ENCODE data around the gene ZNF117. TPM values are rescaled to one million over a fixed set of nuclear protein-coding genes. Genes with fewer than 3 reads are reported as not detected.

ZNF117 gene
- 3.0 TPM for polyA plus RNA-seq (2012; ENCODE audit: insufficient read length, low read depth)

DNA sequence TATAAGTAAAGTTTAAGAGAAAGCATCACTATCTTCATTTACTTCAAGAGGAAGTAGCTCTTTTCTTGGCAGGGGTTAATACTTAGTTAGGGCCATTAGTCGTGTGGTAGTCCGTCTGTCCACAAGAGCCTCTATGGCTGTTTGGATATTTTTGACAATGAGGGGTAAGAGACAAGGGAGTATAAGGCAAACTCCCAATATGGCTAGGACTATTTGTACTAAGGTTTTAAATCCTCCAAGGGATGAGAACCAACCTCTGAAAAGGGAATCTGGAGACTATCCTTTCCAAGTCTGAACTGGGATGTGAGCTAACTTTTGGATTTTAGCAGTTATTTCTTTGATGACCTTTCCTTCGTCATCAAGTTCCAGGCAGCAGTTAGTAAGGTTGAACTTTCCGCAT, at the start of gene ZNF117:
Gene ZNF117, minus strand, starts transcription at position 101 of the 400 bp plus-strand sequence.
- TF ChIP-seq REST (IDR thresholded peaks at IDR 0.05; ENCODE audit: insufficient read depth in 1 of 2, low read depth in 2 of 2, low read length in 2 of 2) (no peak), POLR2AphosphoS5 (IDR thresholded peaks at IDR 0.05; ENCODE audit: low read depth, low read length) (no peak), TAF1 (IDR thresholded peaks at IDR 0.05; ENCODE audit: borderline replicate concordance, insufficient read depth, low read length) (no peak), SIN3A (IDR thresholded peaks at IDR 0.05; ENCODE audit: borderline replicate concordance, insufficient read depth, low read length) (no peak), FOXP2 (optimal IDR thresholded peaks at IDR 0.05; ENCODE audit: borderline replicate concordance, extremely low read depth, extremely low read length, insufficient read depth) (no peak)

GRCh38 chr7:65038767-65039166, 47.9 kb upstream of the ZNF117 start:
- 0 out of 2 replicates have a peak, but pooled peaks have one; percentile 22 for TF ChIP-seq SIN3A (IDR thresholded peaks at IDR 0.05; ENCODE audit: borderline replicate concordance, insufficient read depth, low read length)

DNA sequence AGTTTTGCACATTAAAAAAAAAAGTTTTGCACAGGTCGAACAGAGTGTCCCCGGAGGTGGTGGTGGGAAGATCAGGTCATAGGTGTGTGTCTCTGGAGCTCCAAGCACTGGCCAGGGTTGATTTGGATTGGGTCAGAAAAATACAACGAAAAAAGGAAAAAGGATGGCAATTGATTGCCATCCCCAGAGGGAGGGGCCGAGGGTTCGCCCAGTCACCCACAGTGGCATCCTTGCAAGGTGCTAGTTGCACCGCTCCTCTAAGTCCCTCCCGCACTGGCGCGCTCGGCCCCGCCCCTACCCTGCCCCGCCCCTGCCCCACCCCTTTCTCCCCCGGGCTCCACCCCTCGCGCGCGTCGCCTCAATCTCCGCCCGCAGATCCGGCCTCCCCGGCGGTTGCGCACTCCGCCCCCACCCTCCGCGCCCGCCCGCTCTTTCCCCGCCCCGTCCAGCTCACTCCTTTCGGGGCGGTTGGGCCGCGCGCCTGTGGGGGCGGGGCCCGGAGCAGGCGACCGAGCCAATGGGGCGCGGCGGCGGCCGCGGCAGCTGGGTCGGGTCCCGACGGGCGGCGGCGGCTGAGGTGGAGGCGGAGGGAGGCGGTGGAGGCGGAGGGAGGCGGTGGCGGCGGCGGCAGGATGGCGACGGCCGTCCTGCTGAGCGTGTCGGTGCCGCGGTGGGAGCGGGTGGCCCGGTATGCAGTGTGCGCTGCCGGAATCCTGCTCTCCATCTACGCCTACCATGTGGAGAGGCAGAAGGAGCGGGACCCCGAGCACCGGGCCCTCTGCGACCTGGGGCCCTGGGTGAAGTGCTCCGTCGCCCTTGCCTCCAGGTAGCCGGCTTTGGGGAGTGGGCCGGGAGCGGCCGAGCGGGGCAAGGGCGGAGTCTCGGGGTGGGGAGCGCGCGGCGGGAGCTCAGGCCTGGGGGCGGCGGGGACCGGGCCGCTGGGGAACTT, 47.2 kb upstream of the ZNF117 start:
- TF ChIP-seq REST (IDR thresholded peaks at IDR 0.05; ENCODE audit: insufficient read depth in 1 of 2, low read depth in 2 of 2, low read length in 2 of 2) (no peak), FOXP2 (optimal IDR thresholded peaks at IDR 0.05; ENCODE audit: borderline replicate concordance, extremely low read depth, extremely low read length, insufficient read depth) (no peak), TAF1 (IDR thresholded peaks at IDR 0.05; ENCODE audit: borderline replicate concordance, insufficient read depth, low read length) (0 out of 2 replicates have a peak, but pooled peaks have one; percentile 49), POLR2AphosphoS5 (IDR thresholded peaks at IDR 0.05; ENCODE audit: low read depth, low read length) (peak; percentile 27; the same call in 1 of the 2 replicates), SIN3A (IDR thresholded peaks at IDR 0.05; ENCODE audit: borderline replicate concordance, insufficient read depth, low read length) (no peak)

- 0 out of 2 replicates have a peak, but pooled peaks have one; percentile 0 for TF ChIP-seq TAF1 (IDR thresholded peaks at IDR 0.05; ENCODE audit: borderline replicate concordance, insufficient read depth, low read length)
Observed at GRCh38 chr7:65007036-65007435, 16.2 kb upstream of the ZNF117 start.

DNA sequence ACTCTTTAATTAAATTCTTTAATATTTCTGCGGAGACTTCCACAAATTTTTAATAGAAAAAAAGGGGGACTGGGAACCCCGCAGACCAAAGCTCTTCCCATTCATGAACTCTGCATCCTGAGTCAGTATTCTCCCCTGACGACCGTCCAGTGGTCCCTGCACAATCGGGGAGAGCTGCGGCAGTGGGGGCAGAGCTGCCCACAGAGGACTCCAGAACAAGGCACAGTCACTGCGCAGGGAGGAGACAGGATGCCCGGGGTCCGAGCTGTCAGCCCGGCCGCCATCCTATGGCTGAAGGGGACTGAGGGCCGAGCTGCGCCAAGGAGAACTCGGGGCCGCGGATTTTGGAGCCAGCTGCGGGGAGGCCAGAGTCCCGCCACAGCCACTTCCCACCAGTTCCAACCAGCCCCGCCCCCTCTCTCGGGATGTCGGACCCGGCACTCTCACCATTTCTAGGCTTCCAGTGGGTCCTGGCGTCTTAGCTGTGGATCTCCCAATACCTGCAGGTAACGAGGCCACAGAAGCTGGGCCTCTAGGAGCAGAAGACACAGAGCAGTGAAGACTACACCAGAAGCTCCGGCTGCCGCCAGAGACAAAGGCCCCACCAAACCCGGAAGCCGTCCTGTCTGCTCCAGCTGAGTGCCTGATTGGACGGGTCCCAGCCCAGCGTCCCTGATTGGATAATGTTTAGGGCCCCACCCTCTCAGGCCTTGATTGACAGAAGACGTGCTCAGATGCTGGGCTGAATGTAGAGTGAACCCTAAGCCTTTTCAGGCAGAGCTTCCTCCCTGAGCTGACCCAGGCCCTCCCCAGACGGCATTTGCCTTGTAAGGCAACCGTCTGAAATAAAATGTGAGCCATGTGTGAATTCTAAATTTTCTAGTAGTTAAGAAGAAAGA, 15.5 kb upstream of the ZNF117 start, which contains the start of gene ERV3-1:
Gene ERV3-1, minus strand, starts transcription at position 594 of the 899 bp plus-strand sequence. CDS start 13,661 bp downstream, outside the sequence.
- TF ChIP-seq TAF1 (IDR thresholded peaks at IDR 0.05; ENCODE audit: borderline replicate concordance, insufficient read depth, low read length) (peak; percentile 94; the same call in 1 of the 2 replicates), POLR2AphosphoS5 (IDR thresholded peaks at IDR 0.05; ENCODE audit: low read depth, low read length) (peak; percentile 97), FOXP2 (optimal IDR thresholded peaks at IDR 0.05; ENCODE audit: borderline replicate concordance, extremely low read depth, extremely low read length, insufficient read depth) (no peak), REST (IDR thresholded peaks at IDR 0.05; ENCODE audit: insufficient read depth in 1 of 2, low read depth in 2 of 2, low read length in 2 of 2) (0 out of 4 replicates have a peak, but pooled peaks of 1 of the 2 experiments have one; percentile 55), SIN3A (IDR thresholded peaks at IDR 0.05; ENCODE audit: borderline replicate concordance, insufficient read depth, low read length) (0 out of 2 replicates have a peak, but pooled peaks have one; percentile 90)

Data from PFSK-1 (cell line).